Naive thymus-derived CD8-positive, alpha-beta T cell (primary cell): Measurements from ENCODE around the gene DIS3L2. TPM values are rescaled to one million over a fixed set of nuclear protein-coding genes. Genes with fewer than 3 reads are reported as not detected.

Source experiments
- ATAC-seq, 2 donors: fragments of 150-1000 bp; cut with Tn5 transposase in 1 of 2; sonication (Bioruptor Pico), chemical (Tn5 transposase) in 1 of 2; 1 replicate in 1 of 2; 2 replicates in 1 of 2; pipeline ENCODE4 v1.10.0; 2021; ENCODE audit warnings: mild to moderate bottlenecking in 2 of 2, moderate library complexity in 2 of 2
- POLR2A ChIA-PET: fragments of 350-600 bp; sonication (Branson Sonifier 250); formaldehyde crosslinking; loops from one replicate; lab custom pipeline; 2021; ENCODE audit warnings: antibody characterized with exemption; lab: Charles Lee
- DNase-seq, 10 donors: peaks; one replicate each; pipeline versions ENCODE4 v3.0.0 to v3.0.0-alpha.2; 2020 to 2022
- H3K27ac Mint-ChIP-seq, 10 donors: one replicate each; pipeline ENCODE4 v1.8.0; 2020 to 2022; ENCODE audit warnings: mild to moderate bottlenecking in 10 of 10, mixed read lengths in 10 of 10, moderate library complexity in 4 of 10, inconsistent platforms in 1 of 10
- H3K27me3 Mint-ChIP-seq, 5 donors: one replicate each; pipeline ENCODE4 v1.8.0; 2021 to 2022; ENCODE audit warnings: mixed read lengths in 5 of 5
- H3K36me3 Mint-ChIP-seq, 3 donors: one replicate each; pipeline ENCODE4 v1.8.0; 2020 to 2022; ENCODE audit warnings: mixed read lengths in 3 of 3, mild to moderate bottlenecking in 2 of 3, inconsistent platforms in 1 of 3
- H3K4me1 Mint-ChIP-seq, 4 donors: one replicate each; pipeline ENCODE4 v1.8.0; 2021 to 2022; ENCODE audit warnings: mixed read lengths in 4 of 4
- H3K4me3 Mint-ChIP-seq, 10 donors: one replicate each; pipeline ENCODE4 v1.8.0; 2020 to 2022; ENCODE audit warnings: mild to moderate bottlenecking in 10 of 10, mixed read lengths in 10 of 10, moderate library complexity in 6 of 10, inconsistent platforms in 1 of 10
- H3K9me3 Mint-ChIP-seq, 9 donors: one replicate each; pipeline ENCODE4 v1.8.0; 2020 to 2022; ENCODE audit warnings: mixed read lengths in 9 of 9, mild to moderate bottlenecking in 3 of 9, inconsistent platforms in 1 of 9, moderate library complexity in 1 of 9
- polyA plus RNA-seq, 3 donors: library from polyadenylated mRNA; unstranded; fragments of 300-500 nt; fragmentation: Illumina TruSeq; gene quantifications; one replicate each; pipeline ENCODE4 v1.2.3, GENCODE V29; 2021
- total RNA-seq, 8 experiments: library from RNA in 2 of 8; stranded (reverse) in 2 of 8; gene quantifications; one replicate each; pipeline ENCODE4 v1.2.3 and lab custom pipeline; 2021 to 2026

Gene DIS3L2
- total and polyA plus RNA-seq, 5 experiments from 2014 or later: 12.5 to 59.1 (median 17.2) TPM

- H3K4me1 Mint-ChIP-seq: peaks cover 10 to 17% (median 13%) of the 10 kb centered on the region in 4 donors
- peaks cover 12 to 42% (median 26%) of the 10 kb centered on the region in 5 donors for H3K27me3 Mint-ChIP-seq
- peak overlapping the region in 3 of 10 donors; percentile 7 to 47 (median 16) for H3K27ac Mint-ChIP-seq
- no peaks in the 10 kb centered on the region for H3K9me3 Mint-ChIP-seq
- no peaks in the 10 kb centered on the region for H3K36me3 Mint-ChIP-seq
- POLR2A ChIA-PET: no interaction called here
- peak overlapping the region; percentile 31 to 82 (median 77) for H3K4me3 Mint-ChIP-seq
- DNase-seq: no peak
- no peak for ATAC-seq
These were observed 37.3 kb upstream of the DIS3L2 start for GRCh38 chr2:231923951-231924888.

DNA sequence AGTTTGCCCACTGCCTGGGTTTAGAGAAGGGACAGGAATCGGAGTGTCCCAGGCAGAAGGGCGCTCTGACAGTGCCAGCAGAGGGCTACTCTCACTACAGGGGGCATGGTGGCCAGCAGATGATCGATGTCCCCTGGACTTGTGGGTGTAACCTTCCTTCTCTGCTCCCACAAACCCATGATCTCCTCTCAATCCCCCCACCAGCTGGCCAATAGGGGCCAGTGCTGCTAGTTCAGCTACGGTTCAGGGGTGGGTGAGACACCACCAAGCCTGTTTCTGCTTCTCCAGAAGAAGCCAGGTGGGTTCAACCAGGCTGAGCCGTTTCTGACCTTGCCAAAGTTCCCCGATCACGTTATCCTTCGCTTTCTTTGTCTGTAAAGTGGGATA is 36.6 kb upstream of the DIS3L2 start:
- Mint-ChIP-seq H3K9me3 (no peaks in the 10 kb centered on the region), H3K4me3 (peak overlapping the region; percentile 31 to 82 (median 77)), H3K27ac (peak overlapping the region in 2 of 10 donors; percentile 16 to 47), H3K27me3 (peaks cover 12 to 42% (median 28%) of the 10 kb centered on the region in 5 donors), H3K4me1 (peaks cover 10 to 17% (median 13%) of the 10 kb centered on the region in 4 donors), H3K36me3 (no peaks in the 10 kb centered on the region)
- no peak for DNase-seq
- POLR2A ChIA-PET: interaction anchor here (1.0 kb wide), 1 partner anchor 403 kb away, joined by 4 read pairs; no protein-coding TSS in a partner anchor
- ATAC-seq: no peak

GRCh38 chr2:231925303-231926179 is 36.0 kb upstream of the DIS3L2 start:
- peak overlapping the region in 9 of 10 donors; percentile 48 to 86 (median 69) for H3K4me3 Mint-ChIP-seq
- H3K27me3 Mint-ChIP-seq: peaks cover 12 to 42% (median 28%) of the 10 kb centered on the region in 5 donors
- H3K4me1 Mint-ChIP-seq: peaks cover 10 to 17% (median 13%) of the 10 kb centered on the region in 4 donors
- no peaks in the 10 kb centered on the region for H3K9me3 Mint-ChIP-seq
- H3K27ac Mint-ChIP-seq: no peak overlapping the region
- no peaks in the 10 kb centered on the region for H3K36me3 Mint-ChIP-seq
- POLR2A ChIA-PET: interaction anchor here (0.5 to 1.0 kb wide), 2 partner anchors 106 to 402 kb away, joined by 3 to 4 read pairs; no protein-coding TSS in a partner anchor
- DNase-seq (peak; percentile 33 to 82 (median 70)), ATAC-seq (peak; percentile 56 to 65)

- POLR2A ChIA-PET: interaction anchor here (0.5 to 0.7 kb wide), 2 partner anchors 107 to 402 kb away, joined by 3 to 4 read pairs; no protein-coding TSS in a partner anchor
- ATAC-seq: peak; percentile 87
- Mint-ChIP-seq H3K4me1 (peaks cover 10 to 17% (median 13%) of the 10 kb centered on the region in 4 donors), H3K36me3 (no peaks in the 10 kb centered on the region), H3K27me3 (peaks cover 12 to 42% (median 28%) of the 10 kb centered on the region in 5 donors), H3K9me3 (no peaks in the 10 kb centered on the region), H3K27ac (peak within 1 kb of the TSS in 2 of 10 donors; percentile 35 to 85), H3K4me3 (peak within 1 kb of the TSS; percentile 69 to 86 (median 81))
- peak; percentile 31 to 81 (median 67) for DNase-seq
These were observed 35.3 kb upstream of the DIS3L2 start, which contains the start of gene NPPC for GRCh38 chr2:231926180-231926741. Gene NPPC, minus strand, starts transcription at chr2:231926396. Its CDS starts 147 bp downstream, at chr2:231926249.

DNA sequence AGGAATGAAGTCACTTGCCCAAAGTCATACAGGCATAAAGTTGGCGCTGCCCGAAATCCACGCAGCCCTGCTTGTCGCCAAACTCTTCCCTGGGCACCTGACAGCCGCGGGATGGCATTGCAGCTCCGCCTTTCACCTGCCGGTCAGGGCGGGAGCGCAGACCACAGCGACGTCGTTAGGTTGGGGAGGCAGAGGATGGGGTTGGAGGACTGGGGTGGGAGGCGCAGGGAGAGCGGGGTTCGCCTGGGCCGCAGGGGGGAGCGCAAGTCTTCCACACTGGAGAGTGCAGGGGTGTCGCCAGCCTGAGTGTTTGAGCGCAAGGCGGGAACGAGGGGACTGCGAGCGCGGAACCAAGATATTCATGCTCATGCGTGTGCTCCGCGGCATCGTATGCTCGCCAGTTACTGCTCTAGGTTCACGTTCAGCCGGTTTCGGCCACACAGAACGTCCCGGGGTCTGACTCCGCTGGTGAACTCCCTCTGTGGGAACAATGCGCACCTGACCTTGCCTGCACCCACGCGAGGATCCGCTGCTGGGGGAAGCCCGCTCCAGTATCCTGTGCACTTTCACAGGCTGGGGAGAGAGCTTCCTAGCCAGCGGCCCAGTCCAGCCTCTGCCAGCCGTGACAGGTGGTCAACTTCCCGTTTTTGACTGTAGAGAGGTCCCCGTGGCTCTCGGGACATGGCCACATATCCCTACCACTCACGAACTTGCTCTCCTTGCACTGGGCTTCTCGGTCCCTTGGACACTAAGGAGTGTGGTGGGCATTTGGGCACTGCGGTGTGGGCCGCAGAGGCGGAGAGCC is 34.5 kb upstream of the DIS3L2 start:
- H3K9me3 Mint-ChIP-seq: no peaks in the 10 kb centered on the region
- POLR2A ChIA-PET: interaction anchor here (0.7 kb wide), 1 partner anchor 401 kb away, joined by 4 read pairs; no protein-coding TSS in a partner anchor
- H3K4me1 Mint-ChIP-seq: peaks cover 10 to 17% (median 13%) of the 10 kb centered on the region in 4 donors
- DNase-seq (peak in 2 of 10 donors; percentile 12 to 32), ATAC-seq (peak; percentile 31 to 38)
- H3K36me3 Mint-ChIP-seq: no peaks in the 10 kb centered on the region
- H3K27me3 Mint-ChIP-seq: peaks cover 12 to 42% (median 28%) of the 10 kb centered on the region in 5 donors
- H3K27ac Mint-ChIP-seq: peak overlapping the region in 2 of 10 donors; percentile 35 to 85
- H3K4me3 Mint-ChIP-seq: peak overlapping the region; percentile 69 to 86 (median 81)

GRCh38 chr2:231927566-231927890 is 34.0 kb upstream of the DIS3L2 start:
- ATAC-seq (no peak), DNase-seq (no peak)
- Mint-ChIP-seq H3K27ac (no peak overlapping the region), H3K36me3 (no peaks in the 10 kb centered on the region), H3K4me1 (peaks cover 10 to 17% (median 13%) of the 10 kb centered on the region in 4 donors), H3K27me3 (peaks cover 12 to 36% (median 24%) of the 10 kb centered on the region in 5 donors), H3K9me3 (no peaks in the 10 kb centered on the region), H3K4me3 (peak overlapping the region; percentile 12 to 86 (median 78))
- POLR2A ChIA-PET: no interaction called here

DNA sequence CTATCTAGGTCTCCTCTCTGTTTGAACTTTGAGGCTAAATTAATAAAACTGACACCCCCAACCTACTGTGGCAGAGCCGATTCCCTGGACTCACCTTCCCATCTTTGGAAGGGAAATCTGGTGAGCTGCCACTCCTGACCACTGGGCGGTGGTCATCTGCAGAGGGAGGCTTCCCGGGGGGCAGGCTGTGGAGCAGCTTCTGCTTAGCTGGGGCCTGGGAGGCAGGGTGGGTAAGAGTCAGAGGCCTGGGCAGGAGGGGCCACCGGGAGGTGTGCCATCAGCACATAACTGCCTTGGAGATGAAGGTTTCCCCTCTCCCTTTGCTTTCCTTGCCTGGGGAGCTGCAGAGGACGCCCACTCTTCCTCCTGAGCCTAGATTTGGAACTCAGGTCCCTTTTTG is 33.0 kb upstream of the DIS3L2 start:
- H3K4me1 Mint-ChIP-seq: peaks cover 10 to 17% (median 13%) of the 10 kb centered on the region in 4 donors
- H3K27me3 Mint-ChIP-seq: peaks cover 12 to 30% (median 24%) of the 10 kb centered on the region in 5 donors
- DNase-seq (no peak), ATAC-seq (no peak)
- POLR2A ChIA-PET: no interaction called here
- H3K9me3 Mint-ChIP-seq: no peaks in the 10 kb centered on the region
- peak overlapping the region in 5 of 10 donors; percentile 16 to 79 (median 42) for H3K4me3 Mint-ChIP-seq
- H3K27ac Mint-ChIP-seq: peak overlapping the region in 1 of 10 donors; percentile 12
- no peaks in the 10 kb centered on the region for H3K36me3 Mint-ChIP-seq

DNA sequence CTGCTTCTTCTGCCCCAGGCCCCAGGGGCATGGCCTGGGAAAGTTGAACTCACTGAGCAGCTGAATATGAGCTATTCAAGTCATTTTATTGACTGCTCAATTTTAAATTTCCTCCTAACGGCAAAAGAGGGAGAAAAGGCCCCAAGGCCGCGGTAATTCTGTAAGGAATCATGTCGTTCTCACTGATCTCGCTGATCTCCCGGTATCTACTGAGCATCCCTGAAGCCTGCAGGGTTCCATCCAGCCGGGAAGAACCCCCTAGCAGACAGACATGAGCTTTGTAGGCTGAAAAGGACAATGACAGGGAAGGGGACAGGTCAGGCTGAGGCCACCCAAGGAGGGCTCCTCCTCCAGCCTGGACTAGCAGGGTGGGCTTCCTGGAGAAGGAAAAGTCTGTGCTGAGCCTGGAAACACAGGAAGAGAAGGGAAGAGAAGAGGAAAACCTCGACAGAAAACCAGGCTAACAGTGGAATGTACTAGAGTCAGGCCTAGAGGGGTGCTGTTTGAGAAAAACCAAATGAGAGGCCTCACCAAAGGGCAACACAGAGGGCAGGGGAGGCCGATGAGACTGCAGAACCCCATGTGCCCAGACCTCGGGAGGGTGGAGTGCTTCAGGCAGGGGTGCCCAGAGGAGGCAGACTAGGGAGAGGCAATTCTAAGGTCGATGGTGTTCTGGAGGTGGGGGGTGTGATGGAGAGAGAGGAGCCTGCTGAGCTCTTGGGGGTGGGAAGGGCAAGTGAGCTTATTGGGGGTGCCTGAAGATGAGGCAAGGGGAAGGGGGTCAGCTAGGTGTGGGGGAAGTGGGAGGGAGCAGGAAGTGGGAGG is 32.4 kb upstream of the DIS3L2 start:
- peaks cover 6 to 24% (median 19%) of the 10 kb centered on the region in 5 donors for H3K27me3 Mint-ChIP-seq
- DNase-seq (no peak), ATAC-seq (no peak)
- H3K9me3 Mint-ChIP-seq: no peaks in the 10 kb centered on the region
- H3K4me3 Mint-ChIP-seq: peak overlapping the region in 2 of 10 donors; percentile 45 to 58
- H3K36me3 Mint-ChIP-seq: no peaks in the 10 kb centered on the region
- POLR2A ChIA-PET: no interaction called here
- peak overlapping the region in 1 of 10 donors; percentile 12 for H3K27ac Mint-ChIP-seq
- peaks cover 9 to 17% (median 13%) of the 10 kb centered on the region in 4 donors for H3K4me1 Mint-ChIP-seq

DNA sequence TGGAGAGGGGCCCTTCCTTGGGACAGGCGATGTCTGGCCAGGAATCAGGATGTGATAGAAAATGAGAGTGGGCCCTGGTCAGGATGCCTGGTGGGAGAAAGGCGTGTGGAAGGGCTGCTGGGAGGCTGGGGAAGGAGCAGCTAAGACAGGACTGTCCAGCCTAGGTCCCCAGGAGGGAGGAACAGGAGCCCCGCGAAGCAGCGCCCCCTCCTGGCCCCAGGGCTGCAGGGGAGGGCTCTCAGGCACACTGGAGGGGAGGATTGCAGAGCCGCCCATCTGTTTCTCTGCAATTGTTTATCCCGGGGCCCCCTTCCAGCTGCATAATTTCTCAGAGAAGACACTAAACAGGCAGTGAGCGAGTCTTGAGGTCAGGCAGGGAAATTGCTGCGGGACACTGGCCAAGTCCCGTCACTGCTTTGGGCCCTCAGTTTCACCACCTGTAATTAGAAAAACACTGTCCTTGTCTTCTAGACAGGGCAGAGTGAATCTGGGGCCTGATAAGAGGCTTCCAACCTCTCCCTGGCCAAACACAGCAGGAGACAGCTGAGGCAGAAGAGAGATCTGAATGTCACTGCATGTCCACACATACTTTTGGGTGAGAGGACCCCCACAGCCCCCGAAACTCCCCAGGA is 31.4 kb upstream of the DIS3L2 start:
- Mint-ChIP-seq H3K4me1 (peaks cover 5 to 12% (median 10%) of the 10 kb centered on the region in 4 donors), H3K36me3 (no peaks in the 10 kb centered on the region), H3K4me3 (no peak overlapping the region), H3K9me3 (no peaks in the 10 kb centered on the region), H3K27me3 (peaks cover 2 to 15% (median 11%) of the 10 kb centered on the region in 5 donors), H3K27ac (no peak overlapping the region)
- DNase-seq: no peak
- ATAC-seq: no peak
- POLR2A ChIA-PET: no interaction called here

- Mint-ChIP-seq H3K4me1 (peaks cover 5 to 12% (median 10%) of the 10 kb centered on the region in 4 donors), H3K9me3 (no peaks in the 10 kb centered on the region), H3K27me3 (peaks cover 2 to 15% (median 11%) of the 10 kb centered on the region in 5 donors), H3K4me3 (no peak overlapping the region), H3K27ac (no peak overlapping the region), H3K36me3 (no peaks in the 10 kb centered on the region)
- POLR2A ChIA-PET: no interaction called here
- DNase-seq (no peak), ATAC-seq (no peak)
These were observed 30.8 kb upstream of the DIS3L2 start for GRCh38 chr2:231930593-231931281.
